ENCODE results near the gene KCNK3.
A peak's percentile ranks its signal among the peaks of the same experiment; 100 is the strongest.
"Not testable (repeated sequence)": the region's sequence is repeated elsewhere in the genome, so short reads cannot be mapped to it uniquely, and the experiment has no call there.

KCNK3 gene

GRCh38 chr2:26665296-26665695 lies 27.2 kb upstream of the KCNK3 start:
- not testable (repeated sequence) for DNase-seq (ENCODE audit: low read depth, low spot score)

- DNase-seq (ENCODE audit: low read depth, low spot score): no peak
Observed at GRCh38 chr2:26666671-26667070, 25.9 kb upstream of the KCNK3 start.

GRCh38 chr2:26668041-26668440 lies 24.5 kb upstream of the KCNK3 start:
- DNase-seq (ENCODE audit: low read depth, low spot score): no peak

- no peak for DNase-seq (ENCODE audit: low read depth, low spot score)
Observed at GRCh38 chr2:26668856-26669750, 23.4 kb upstream of the KCNK3 start.

GRCh38 chr2:26670171-26670570 lies 22.4 kb upstream of the KCNK3 start:
- no peak for DNase-seq (ENCODE audit: low read depth, low spot score)

- no peak for DNase-seq (ENCODE audit: low read depth, low spot score)
Observed at GRCh38 chr2:26670931-26671460, 21.5 kb upstream of the KCNK3 start.

GRCh38 chr2:26671691-26672090 lies 20.8 kb upstream of the KCNK3 start:
- DNase-seq (ENCODE audit: low read depth, low spot score): no peak

GRCh38 chr2:26672112-26672817 lies 20.3 kb upstream of the KCNK3 start:
- DNase-seq (ENCODE audit: low read depth, low spot score): peak; percentile 57

- no peak for DNase-seq (ENCODE audit: low read depth, low spot score)
Observed at GRCh38 chr2:26672818-26673393, 19.6 kb upstream of the KCNK3 start.

- no peak for DNase-seq (ENCODE audit: low read depth, low spot score)
Observed at GRCh38 chr2:26674002-26674751, 18.3 kb upstream of the KCNK3 start.

- no peak for DNase-seq (ENCODE audit: low read depth, low spot score)
Observed at GRCh38 chr2:26674771-26675170, 17.8 kb upstream of the KCNK3 start.

- no peak for DNase-seq (ENCODE audit: low read depth, low spot score)
Observed at GRCh38 chr2:26675651-26676255, 16.8 kb upstream of the KCNK3 start.

GRCh38 chr2:26678035-26678434 lies 14.5 kb upstream of the KCNK3 start:
- DNase-seq (ENCODE audit: low read depth, low spot score): no peak

GRCh38 chr2:26679867-26680266 lies 12.7 kb upstream of the KCNK3 start:
- no peak for DNase-seq (ENCODE audit: low read depth, low spot score)

GRCh38 chr2:26681656-26682055 lies 10.9 kb upstream of the KCNK3 start:
- peak; percentile 24 for DNase-seq (ENCODE audit: low read depth, low spot score)

- DNase-seq (ENCODE audit: low read depth, low spot score): peak; percentile 45
Observed at GRCh38 chr2:26682155-26682554, 10.4 kb upstream of the KCNK3 start.

- no peak for DNase-seq (ENCODE audit: low read depth, low spot score)
Observed at GRCh38 chr2:26683583-26683982, 8.9 kb upstream of the KCNK3 start.

GRCh38 chr2:26685341-26685740 lies 7.2 kb upstream of the KCNK3 start:
- peak; percentile 55 for DNase-seq (ENCODE audit: low read depth, low spot score)

- DNase-seq (ENCODE audit: low read depth, low spot score): peak; percentile 35
Observed at GRCh38 chr2:26685989-26686839, 6.3 kb upstream of the KCNK3 start.

- DNase-seq (ENCODE audit: low read depth, low spot score): no peak
Observed at GRCh38 chr2:26687328-26687727, 5.2 kb upstream of the KCNK3 start.

Data from ELF-1 (cell line).